Activated naive CD8-positive, alpha-beta T cell treated with anti-CD3 and anti-CD28 coated beads, Interleukin-2, amount 10 ng/mL, durations not matched to agents 7 days and 5 days (primary cell): ENCODE measurements around the gene DNAH2. TPM values are rescaled to one million over a fixed set of nuclear protein-coding genes. Genes with fewer than 3 reads are reported as not detected.
"Not testable (repeated sequence)": the region's sequence is repeated elsewhere in the genome, so short reads cannot be mapped to it uniquely, and the experiment has no call there.

Source experiments
- ATAC-seq: fragments of 150-1000 bp; cut with Tn5 transposase; one replicate; pipeline ENCODE4 v1.10.0; 2021; ENCODE audit warnings: low read depth, moderate library complexity
- POLR2A ChIA-PET: fragments of 350-600 bp; sonication (Branson Sonifier 250); formaldehyde crosslinking; loops from one replicate; lab custom pipeline; 2021; ENCODE audit warnings: antibody characterized with exemption; lab: Charles Lee
- DNase-seq: peaks from one replicate; pipeline ENCODE4 v3.0.0; 2021
- H3K27ac Mint-ChIP-seq: one replicate; pipeline ENCODE4 v1.8.0; 2022; ENCODE audit warnings: mild to moderate bottlenecking, mixed read lengths
- H3K27me3 Mint-ChIP-seq: one replicate; pipeline ENCODE4 v1.8.0; 2022; ENCODE audit warnings: mild to moderate bottlenecking, moderate library complexity, mixed read lengths
- H3K36me3 Mint-ChIP-seq: one replicate; pipeline ENCODE4 v1.8.0; 2021; ENCODE audit warnings: mild to moderate bottlenecking, mixed read lengths
- H3K4me1 Mint-ChIP-seq: one replicate; pipeline ENCODE4 v1.8.0; 2021; ENCODE audit warnings: mixed read lengths
- H3K4me3 Mint-ChIP-seq: one replicate; pipeline ENCODE4 v1.8.0; 2022; ENCODE audit warnings: mild to moderate bottlenecking, moderate library complexity, mixed read lengths
- H3K9me3 Mint-ChIP-seq: one replicate; pipeline ENCODE4 v1.8.0; 2021; ENCODE audit warnings: mixed read lengths
- total RNA-seq, 2 experiments: library from RNA; stranded (reverse); gene quantifications; one replicate each; pipeline ENCODE4 v1.2.3, GENCODE V29; 2021

Gene DNAH2
- total RNA-seq, 2 experiments from 2014 or later: not detected

DNA sequence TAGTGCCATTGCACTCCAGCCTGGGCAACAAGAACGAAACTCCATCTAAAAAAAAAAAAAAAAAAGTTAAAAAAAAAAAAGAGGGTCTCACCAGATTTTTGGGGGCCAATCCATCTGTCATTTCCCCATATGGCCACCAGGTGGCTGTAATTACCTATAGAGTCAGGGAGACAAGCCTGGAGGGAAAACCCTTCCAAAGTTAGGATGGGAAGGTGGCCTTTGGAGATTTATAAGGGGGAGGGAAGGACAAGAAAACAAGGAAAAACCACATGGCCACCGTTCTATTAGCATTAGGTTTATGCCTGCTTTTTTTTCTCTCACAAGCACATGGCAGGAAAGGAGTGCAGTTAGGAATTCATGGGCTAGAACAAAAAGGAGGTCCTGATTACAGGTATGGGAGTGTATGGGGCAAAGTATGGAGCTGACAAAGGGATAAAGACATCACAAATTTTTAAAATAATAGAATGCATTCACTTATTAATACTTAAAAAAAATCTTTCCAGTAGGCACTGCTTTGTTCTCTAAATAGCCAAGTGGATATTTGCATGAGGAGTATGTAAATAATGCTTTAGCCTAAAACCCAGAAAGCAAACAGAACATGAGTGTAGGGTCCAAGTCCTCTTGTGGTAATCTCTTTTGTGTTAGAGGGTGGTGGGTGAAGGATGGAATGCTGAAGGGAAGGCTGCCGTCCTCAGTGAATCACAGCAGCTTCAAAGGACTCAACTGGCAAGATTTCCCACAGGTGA lies 145.3 kb downstream of the DNAH2 start:
- ATAC-seq (no peak), DNase-seq (no peak)
- H3K27me3 Mint-ChIP-seq: no peaks in the 10 kb centered on the region
- peaks cover 35% of the 10 kb centered on the region for H3K4me1 Mint-ChIP-seq
- H3K36me3 Mint-ChIP-seq: peaks cover 28% of the 10 kb centered on the region
- POLR2A ChIA-PET: interaction anchor here (0.5 to 0.6 kb wide), 2 partner anchors 69 to 81 kb away, joined by 3 read pairs; partner anchors contain the start of genes CNTROB and TRAPPC1
- H3K27ac Mint-ChIP-seq: no peak overlapping the region
- H3K4me3 Mint-ChIP-seq: no peak overlapping the region
- H3K9me3 Mint-ChIP-seq: peaks cover 1% of the 10 kb centered on the region

DNA sequence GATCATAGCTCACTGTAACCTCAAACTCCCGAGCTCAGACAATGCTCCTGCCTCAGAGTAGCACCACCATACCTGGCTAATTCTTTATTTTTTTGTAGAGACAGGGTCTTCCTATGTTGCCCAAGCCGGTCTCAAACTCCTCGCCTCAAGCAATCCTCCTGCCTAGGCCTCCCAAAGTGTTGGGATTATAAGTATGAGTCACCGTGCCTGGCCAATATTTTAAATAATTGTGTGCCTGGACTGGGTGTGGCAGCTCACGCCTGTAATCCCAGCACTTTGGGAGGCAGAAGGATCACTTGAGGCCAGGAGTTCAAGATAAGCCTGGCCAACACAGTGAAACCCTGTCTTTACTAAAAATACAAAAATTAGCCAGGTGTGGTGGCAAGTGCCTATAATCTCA lies 146.8 kb downstream of the DNAH2 start:
- peaks cover 31% of the 10 kb centered on the region for H3K36me3 Mint-ChIP-seq
- peaks cover 37% of the 10 kb centered on the region for H3K4me1 Mint-ChIP-seq
- not testable (repeated sequence) for H3K27me3 Mint-ChIP-seq, ATAC-seq, H3K9me3 Mint-ChIP-seq, H3K27ac Mint-ChIP-seq, DNase-seq, H3K4me3 Mint-ChIP-seq
- POLR2A ChIA-PET: interaction anchor here (0.6 to 3.2 kb wide), 3 partner anchors 9 to 21 kb away, joined by 3 to 11 read pairs (median 4); no protein-coding TSS in a partner anchor

DNA sequence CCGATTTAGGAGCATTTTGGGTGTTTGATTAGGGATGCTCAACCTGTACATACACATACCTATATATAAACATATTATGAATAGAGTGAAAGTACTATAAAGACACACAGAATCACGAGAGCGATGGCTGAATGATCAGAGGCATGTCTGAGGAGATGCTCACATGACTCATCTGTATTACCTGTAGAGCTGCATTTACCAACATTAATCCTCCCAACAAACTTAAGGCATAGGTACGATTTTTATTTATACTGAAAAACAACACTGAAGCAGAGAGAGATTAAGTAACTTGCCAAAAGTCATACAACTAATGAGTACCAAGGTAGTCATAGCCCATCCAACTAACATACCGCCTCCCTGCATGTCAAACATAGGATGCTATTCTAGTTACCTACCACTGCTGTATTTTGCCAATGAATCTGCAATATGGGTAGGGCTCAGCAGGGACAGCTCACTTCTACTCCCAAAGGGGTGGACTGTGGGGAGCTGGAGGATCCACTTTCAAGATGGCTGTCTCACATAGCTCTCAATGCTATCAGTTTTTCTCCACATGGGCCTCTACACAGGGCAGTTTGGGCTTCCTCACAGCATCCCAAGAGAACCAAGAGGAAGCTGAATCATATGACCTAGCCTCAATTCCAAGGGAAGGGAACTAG lies 147.6 kb downstream of the DNAH2 start:
- peaks cover 1% of the 10 kb centered on the region for H3K9me3 Mint-ChIP-seq

DNA sequence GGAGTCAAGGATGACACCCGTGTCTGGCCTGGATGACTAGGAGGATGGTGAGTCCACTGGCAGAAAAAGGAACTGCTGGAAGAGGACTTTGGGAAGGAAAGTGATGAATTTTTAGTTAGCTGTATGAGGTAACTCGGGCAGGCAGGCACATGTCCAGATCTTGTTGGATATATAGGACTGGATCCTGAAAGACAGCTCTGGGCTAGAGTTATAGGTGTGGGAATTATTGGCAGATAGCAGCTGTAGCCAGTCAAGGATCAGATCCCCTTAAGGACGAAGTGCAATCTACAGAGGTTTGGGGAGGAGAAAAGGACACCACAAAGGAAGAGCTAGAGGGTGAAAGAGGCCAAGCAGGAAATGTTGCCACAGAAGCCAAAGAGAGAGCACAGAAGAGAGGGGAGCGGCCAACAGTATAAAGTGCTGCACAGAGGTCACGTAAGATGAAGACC lies 150.4 kb downstream of the DNAH2 start:
- DNase-seq: no peak
- H3K36me3 Mint-ChIP-seq: peaks cover 28% of the 10 kb centered on the region
- peak overlapping the region; percentile 80 for H3K4me3 Mint-ChIP-seq
- POLR2A ChIA-PET: interaction anchor here (0.8 to 2.7 kb wide), 3 partner anchors 11 to 25 kb away, joined by 3 to 15 read pairs (median 8); partner anchors contain the start of genes CYB5D1 and NAA38
- H3K27ac Mint-ChIP-seq: peak overlapping the region; percentile 86
- ATAC-seq: peak; percentile 88
- peaks cover 1% of the 10 kb centered on the region for H3K9me3 Mint-ChIP-seq
- H3K27me3 Mint-ChIP-seq: no peaks in the 10 kb centered on the region
- peaks cover 33% of the 10 kb centered on the region for H3K4me1 Mint-ChIP-seq

More for the DNA sequence above, 147.6 kb downstream of the DNAH2 start:
- Mint-ChIP-seq H3K27ac (no peak overlapping the region), H3K4me1 (peaks cover 37% of the 10 kb centered on the region), H3K36me3 (peaks cover 31% of the 10 kb centered on the region), H3K4me3 (no peak overlapping the region), H3K27me3 (no peaks in the 10 kb centered on the region)
- POLR2A ChIA-PET: interaction anchor here (0.6 to 3.2 kb wide), 3 partner anchors 9 to 21 kb away, joined by 3 to 11 read pairs (median 4); no protein-coding TSS in a partner anchor
- ATAC-seq (no peak), DNase-seq (no peak)

DNA sequence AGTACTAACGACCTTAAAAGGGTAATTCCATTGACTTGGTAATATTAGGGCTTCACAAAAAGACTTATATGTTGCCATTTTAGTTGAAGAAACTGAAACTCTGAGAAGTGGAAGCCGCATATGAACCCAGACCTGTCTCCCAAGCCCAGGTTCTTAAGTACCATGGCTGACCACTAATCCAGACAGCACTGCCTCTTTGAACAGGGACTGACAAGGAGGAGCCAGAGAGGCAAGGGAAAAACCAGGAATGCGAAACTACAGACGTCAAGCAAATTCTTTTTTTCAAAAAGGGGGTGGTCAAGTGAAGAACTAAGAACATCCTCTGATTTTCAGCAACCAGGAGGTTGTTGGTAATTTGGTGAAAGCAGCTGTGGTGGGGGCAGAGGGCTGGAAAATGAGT lies 155.5 kb downstream of the DNAH2 start:
- Mint-ChIP-seq H3K4me3 (no peak overlapping the region), H3K27me3 (no peaks in the 10 kb centered on the region), H3K27ac (no peak overlapping the region)

DNA sequence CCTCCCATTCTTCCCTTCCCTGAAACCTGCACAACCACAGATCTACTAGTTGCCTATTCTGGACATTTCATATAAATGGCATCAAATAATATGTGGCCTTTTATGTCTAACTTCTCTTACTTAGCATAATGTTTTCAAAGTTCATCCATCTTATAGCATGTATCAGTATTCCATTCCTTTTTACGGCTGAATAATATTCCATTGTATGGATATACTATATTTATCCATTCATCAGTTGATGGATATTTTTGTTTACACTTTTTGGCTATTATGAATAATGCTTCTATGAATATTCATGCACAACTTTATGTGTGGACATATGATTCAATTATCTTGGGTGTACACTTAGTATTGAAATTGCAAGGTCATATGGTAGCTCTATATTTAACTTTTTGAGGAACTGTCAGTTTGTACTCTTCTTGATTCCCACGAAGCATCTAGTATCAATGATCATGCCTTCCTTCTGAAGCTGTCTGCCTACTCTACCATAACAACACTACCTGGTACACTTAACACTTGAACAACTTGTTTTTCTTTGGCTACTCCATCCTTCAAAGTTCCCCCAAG lies 158.3 kb downstream of the DNAH2 start:
- Mint-ChIP-seq H3K4me1 (peaks cover 10% of the 10 kb centered on the region), H3K27ac (no peak overlapping the region), H3K36me3 (peaks cover 18% of the 10 kb centered on the region), H3K4me3 (no peak overlapping the region), H3K27me3 (no peaks in the 10 kb centered on the region), H3K9me3 (no peaks in the 10 kb centered on the region)
- no peak for ATAC-seq
- DNase-seq: no peak
- POLR2A ChIA-PET: interaction anchor here (1.9 kb wide), 1 partner anchor 19 kb away, joined by 4 read pairs; the partner anchor contains the start of genes CYB5D1 and NAA38

More for the DNA sequence above, 155.5 kb downstream of the DNAH2 start:
- POLR2A ChIA-PET: no interaction called here
- DNase-seq (no peak), ATAC-seq (no peak)
- H3K9me3 Mint-ChIP-seq: no peaks in the 10 kb centered on the region
- peaks cover 23% of the 10 kb centered on the region for H3K4me1 Mint-ChIP-seq
- peaks cover 19% of the 10 kb centered on the region for H3K36me3 Mint-ChIP-seq

DNA sequence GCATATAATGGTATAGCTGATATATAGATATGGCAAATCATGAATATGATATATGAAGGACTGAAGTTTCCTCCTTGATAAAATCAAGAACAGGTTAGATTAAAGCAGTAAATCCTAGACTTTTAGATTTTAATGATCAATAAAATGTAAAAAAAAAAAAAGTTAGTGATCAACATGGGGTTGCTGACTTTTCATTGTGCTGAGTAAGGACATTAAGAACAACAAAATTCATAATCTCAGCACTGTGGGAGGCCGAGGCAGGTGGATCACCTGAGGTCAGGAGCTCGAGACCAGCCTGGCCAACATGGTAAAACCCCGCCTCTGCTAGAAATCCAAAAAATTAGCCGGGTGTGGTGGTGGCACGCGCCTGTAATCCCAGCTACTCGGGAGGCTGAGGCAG lies 160.7 kb downstream of the DNAH2 start:
- H3K9me3 Mint-ChIP-seq: no peaks in the 10 kb centered on the region
- ATAC-seq: no peak
- POLR2A ChIA-PET: no interaction called here
- no peak overlapping the region for H3K4me3 Mint-ChIP-seq
- H3K27me3 Mint-ChIP-seq: no peaks in the 10 kb centered on the region
- DNase-seq: no peak
- peaks cover 5% of the 10 kb centered on the region for H3K4me1 Mint-ChIP-seq
- peaks cover 14% of the 10 kb centered on the region for H3K36me3 Mint-ChIP-seq
- no peak overlapping the region for H3K27ac Mint-ChIP-seq

DNA sequence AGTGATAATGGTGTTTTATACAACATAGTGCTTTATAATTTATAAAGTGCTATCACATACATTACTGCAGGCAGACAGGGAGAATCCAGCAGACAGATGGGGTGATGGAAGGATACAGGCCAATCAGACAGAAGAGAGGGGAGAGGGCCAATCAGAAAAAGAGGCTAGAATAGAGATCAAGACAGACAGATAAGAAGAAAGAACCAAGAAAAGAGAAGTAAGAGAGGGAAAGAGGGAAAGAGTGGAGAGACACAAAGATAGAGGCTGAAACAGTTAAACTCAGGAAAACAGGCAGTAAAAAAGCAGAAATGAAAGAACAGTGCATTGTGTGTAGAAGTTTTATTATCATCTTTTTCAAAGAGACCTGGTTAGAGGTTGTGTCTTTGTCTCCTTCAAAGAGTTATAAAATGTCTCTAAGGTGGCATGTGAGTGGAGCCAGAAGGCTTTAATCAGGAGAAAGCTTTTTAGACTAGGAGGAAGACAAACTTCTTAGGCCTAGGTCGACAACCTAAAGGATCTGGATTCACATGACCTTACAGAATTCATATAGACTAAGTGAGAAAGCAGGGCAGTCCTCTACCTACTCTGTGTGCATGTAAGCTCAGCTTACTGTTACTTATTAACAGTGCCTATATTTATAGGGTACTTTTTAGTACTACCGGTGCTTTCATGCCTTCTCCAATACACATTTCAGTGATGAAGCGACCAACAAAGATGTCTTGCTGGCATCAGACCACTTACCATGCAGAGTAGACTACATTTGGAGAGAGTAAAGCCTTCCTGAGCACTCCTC lies 162.7 kb downstream of the DNAH2 start:
- peaks cover 3% of the 10 kb centered on the region for H3K4me1 Mint-ChIP-seq
- POLR2A ChIA-PET: no interaction called here
- no peak for ATAC-seq

DNA sequence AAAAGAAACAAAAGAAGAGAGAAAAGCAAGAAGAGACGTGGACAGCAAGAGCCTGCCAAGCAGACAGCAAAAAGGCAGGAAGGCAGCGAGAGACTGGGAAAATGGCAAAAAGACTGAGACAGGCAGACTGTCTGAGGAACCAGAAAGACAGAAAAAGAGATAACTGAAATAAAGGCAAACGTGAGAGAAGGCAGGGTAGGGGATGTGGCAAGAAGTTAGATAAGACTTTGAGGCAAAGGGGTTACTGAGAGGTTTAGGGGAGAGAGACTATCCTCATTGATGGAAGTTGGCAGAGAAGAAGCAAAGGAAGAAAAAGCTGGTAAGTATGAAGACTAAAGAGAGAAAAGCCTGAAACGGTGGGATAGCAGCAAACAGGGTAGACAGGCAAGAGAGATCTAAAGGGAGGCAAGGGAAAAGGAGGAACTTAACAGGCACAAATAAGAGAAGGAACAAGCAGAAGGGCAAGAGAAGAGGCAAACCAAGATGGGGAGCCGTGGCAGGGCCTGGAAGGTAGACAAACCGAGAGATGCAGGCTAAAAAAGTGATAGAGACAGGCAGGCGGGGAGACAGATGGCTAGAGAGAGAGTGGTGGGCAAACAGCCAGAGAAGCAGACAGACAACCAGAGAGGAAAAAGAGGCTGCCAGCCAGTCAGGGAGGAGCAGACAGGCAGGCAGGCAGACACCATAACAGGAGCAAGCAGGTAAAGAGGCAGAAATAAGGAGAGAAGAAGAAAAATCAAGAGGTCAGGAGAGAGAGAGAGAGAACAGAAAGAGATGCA lies 163.9 kb downstream of the DNAH2 start:
- Mint-ChIP-seq H3K27ac (no peak overlapping the region), H3K9me3 (no peaks in the 10 kb centered on the region), H3K4me3 (no peak overlapping the region), H3K4me1 (peaks cover 3% of the 10 kb centered on the region), H3K36me3 (peaks cover 1% of the 10 kb centered on the region), H3K27me3 (no peaks in the 10 kb centered on the region)
- ATAC-seq (no peak), DNase-seq (no peak)
- POLR2A ChIA-PET: interaction anchor here (1.5 kb wide), 1 partner anchor 11 kb away, joined by 5 read pairs; no protein-coding TSS in a partner anchor

More for the DNA sequence above, 162.7 kb downstream of the DNAH2 start:
- peaks cover 3% of the 10 kb centered on the region for H3K36me3 Mint-ChIP-seq
- H3K9me3 Mint-ChIP-seq: no peaks in the 10 kb centered on the region
- H3K27me3 Mint-ChIP-seq: no peaks in the 10 kb centered on the region
- DNase-seq: no peak
- no peak overlapping the region for H3K27ac Mint-ChIP-seq
- no peak overlapping the region for H3K4me3 Mint-ChIP-seq

DNA sequence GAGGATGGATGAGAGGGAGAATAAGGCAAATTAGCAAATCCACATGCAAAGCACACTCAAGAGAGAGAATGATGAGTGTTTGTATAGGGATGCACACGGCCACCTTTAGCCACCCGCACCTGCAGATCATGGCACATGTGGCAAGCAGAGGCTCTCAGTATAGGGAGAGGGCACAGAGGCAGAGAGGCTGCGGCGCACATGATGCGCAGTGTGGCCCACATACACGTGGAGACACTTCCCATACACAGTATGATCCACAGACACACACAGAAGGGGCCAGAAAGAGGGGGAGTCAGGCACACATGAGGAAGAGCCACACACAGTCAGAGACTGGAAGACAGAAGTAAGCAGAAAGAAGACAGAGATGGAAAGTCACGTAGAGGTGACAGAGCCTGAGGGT lies 164.5 kb downstream of the DNAH2 start:
- ATAC-seq (no peak), DNase-seq (no peak)
- Mint-ChIP-seq H3K27me3 (no peaks in the 10 kb centered on the region), H3K4me3 (no peak overlapping the region), H3K27ac (no peak overlapping the region), H3K36me3 (peaks cover 1% of the 10 kb centered on the region), H3K4me1 (peaks cover 4% of the 10 kb centered on the region), H3K9me3 (no peaks in the 10 kb centered on the region)
- POLR2A ChIA-PET: interaction anchor here (1.3 to 1.5 kb wide), 2 partner anchors 12 to 13 kb away, joined by 3 to 5 read pairs; no protein-coding TSS in a partner anchor

DNA sequence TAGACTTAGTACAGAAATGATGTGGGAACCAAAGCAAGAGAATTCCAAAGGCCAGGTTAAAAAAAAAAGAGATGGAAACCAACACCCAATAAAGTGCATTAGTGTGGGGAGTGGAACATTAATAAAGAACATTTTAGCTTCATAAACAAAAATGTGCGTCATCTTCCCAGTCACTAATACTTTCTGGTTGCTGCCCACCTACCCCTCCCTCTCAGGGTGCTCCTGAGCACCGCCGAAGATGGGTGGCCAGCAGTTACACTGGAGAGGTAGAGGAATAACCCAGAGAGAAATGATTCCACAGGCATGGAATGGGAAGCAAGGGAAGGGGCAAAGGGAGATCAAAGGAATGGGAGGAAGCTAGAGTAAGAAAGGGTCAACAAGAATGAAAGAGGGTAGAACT lies 165.1 kb downstream of the DNAH2 start:
- H3K27me3 Mint-ChIP-seq: no peaks in the 10 kb centered on the region
- DNase-seq: no peak
- no peak for ATAC-seq
- H3K4me3 Mint-ChIP-seq: no peak overlapping the region
- no peaks in the 10 kb centered on the region for H3K36me3 Mint-ChIP-seq
- POLR2A ChIA-PET: interaction anchor here (1.1 to 1.5 kb wide), 3 partner anchors 13 to 25 kb away, joined by 3 to 5 read pairs (median 3); partner anchors contain the start of gene NAA38
- H3K4me1 Mint-ChIP-seq: peaks cover 4% of the 10 kb centered on the region
- no peaks in the 10 kb centered on the region for H3K9me3 Mint-ChIP-seq
- H3K27ac Mint-ChIP-seq: no peak overlapping the region
